K562 (cell line): Measurements from ENCODE around the gene ERAL1. TPM values are rescaled to one million over a fixed set of nuclear protein-coding genes. Genes with fewer than 3 reads are reported as not detected.
A peak's percentile ranks its signal among the peaks of the same experiment; 100 is the strongest.

ENCODE experiments used
- BACH1 ChIP-seq: fragments of 200-800 bp; sonication (Bioruptor generic); IDR thresholded peaks from 2 replicates; pipeline ENCODE4 v1.6.1; 2016; ENCODE audit warnings: missing genetic modification characterization, missing compliant biosample characterization
- HDAC2 ChIP-seq: fragments of 450-650 bp; IDR thresholded peaks from 2 replicates; pipeline ENCODE4 v1.6.1; 2016; ENCODE audit warnings: mild to moderate bottlenecking
- NONO ChIP-seq, 2 experiments: fragments of 200-400 bp in 1 of 2; fragments of 450-650 bp in 1 of 2; formaldehyde crosslinking in 1 of 2; IDR thresholded peaks; 2 replicates each; pipeline ENCODE4 v1.6.1; 2017; ENCODE audit warnings: low read depth in 2 of 2, mild to moderate bottlenecking in 2 of 2, moderate library complexity in 2 of 2, low read length in 1 of 2
- POLR2B ChIP-seq: fragments of 450-650 bp; IDR thresholded peaks from 2 replicates; pipeline ENCODE4 v1.6.1; 2018; ENCODE audit warnings: low read depth; ENCODE audit not compliant: partially characterized antibody
- SIN3B ChIP-seq: fragments of 450-650 bp; IDR thresholded peaks from 2 replicates; pipeline ENCODE4 v1.6.1; 2017; ENCODE audit warnings: low read depth, mild to moderate bottlenecking, moderate library complexity
- TSC22D4 ChIP-seq: fragments of 450-650 bp; IDR thresholded peaks from 2 replicates; pipeline ENCODE4 v1.6.1; 2016; ENCODE audit warnings: missing genetic modification characterization, missing biosample characterization, control low read depth
- ZBTB7A ChIP-seq: IDR thresholded peaks from 2 replicates; pipeline ENCODE4 v1.6.1; 2011; ENCODE audit warnings: low read depth, mild to moderate bottlenecking, low read length, moderate library complexity, borderline replicate concordance; ENCODE audit not compliant: control insufficient read depth
- ZC3H8 ChIP-seq: fragments of 450-650 bp; IDR thresholded peaks from 2 replicates; pipeline ENCODE4 v1.6.1; 2017
- ZNF707 ChIP-seq: fragments of 250-450 bp; sonication (Bioruptor Pico); conservative IDR thresholded peaks from 2 replicates; pipeline ENCODE4 v1.8.0; 2022; ENCODE audit warnings: inconsistent platforms, mild to moderate bottlenecking, moderate library complexity
- ZNF79 ChIP-seq: fragments of 250-450 bp; sonication (Bioruptor Pico); IDR thresholded peaks from 2 replicates; pipeline ENCODE4 v1.4.0; 2020; ENCODE audit warnings: low read depth, mild to moderate bottlenecking, moderate library complexity
- polyA plus RNA-seq, 8 experiments: library from polyadenylated mRNA; depleted of rRNA in 4 of 8; stranded (reverse) in 5 of 8; unstranded in 3 of 8; fragments of >200 nt; fragmentation: Nextera tagmentation in 2 of 8; fragmentation: Illumina TruSeq in 1 of 8; extraction: Ambion mirVana in 2 of 8; extraction: Trizol in 1 of 8; gene quantifications; 2 replicates each; pipeline versions ENCODE4 v1.2.1 to v1.2.3, GENCODE V29; 2011 to 2014; ENCODE audit warnings: inconsistent platforms in 1 of 8, missing spikeins in 1 of 8
- total RNA-seq, 7 experiments: library from RNA; depleted of rRNA in 6 of 7; stranded (reverse); fragments of >200 nt in 6 of 7; fragmentation: Illumina TruSeq in 2 of 7; extraction: Trizol in 2 of 7; gene quantifications; 2 replicates each; pipeline versions ENCODE4 v1.2.1 to v1.2.3, GENCODE V29; 2011 to 2021; ENCODE audit warnings: low replicate concordance in 1 of 7
- TF ChIP-seq, protein P1 (sequence below): fragments of 250-450 bp; sonication (Bioruptor Pico); IDR thresholded peaks from 2 replicates; pipeline ENCODE4 v1.4.0; 2020; ENCODE audit warnings: borderline replicate concordance
- TF ChIP-seq, protein P2 (sequence below): fragments of 450-650 bp; IDR thresholded peaks from 2 replicates; pipeline ENCODE4 v1.6.1; 2016; ENCODE audit warnings: mild to moderate bottlenecking, moderate library complexity

Gene ERAL1
- total and polyA plus RNA-seq, 9 of the 15 experiments (the other 6 are each of a cell fraction or from before 2014, with no cell fraction given): 37.5 to 351 (median 106) TPM

DNA sequence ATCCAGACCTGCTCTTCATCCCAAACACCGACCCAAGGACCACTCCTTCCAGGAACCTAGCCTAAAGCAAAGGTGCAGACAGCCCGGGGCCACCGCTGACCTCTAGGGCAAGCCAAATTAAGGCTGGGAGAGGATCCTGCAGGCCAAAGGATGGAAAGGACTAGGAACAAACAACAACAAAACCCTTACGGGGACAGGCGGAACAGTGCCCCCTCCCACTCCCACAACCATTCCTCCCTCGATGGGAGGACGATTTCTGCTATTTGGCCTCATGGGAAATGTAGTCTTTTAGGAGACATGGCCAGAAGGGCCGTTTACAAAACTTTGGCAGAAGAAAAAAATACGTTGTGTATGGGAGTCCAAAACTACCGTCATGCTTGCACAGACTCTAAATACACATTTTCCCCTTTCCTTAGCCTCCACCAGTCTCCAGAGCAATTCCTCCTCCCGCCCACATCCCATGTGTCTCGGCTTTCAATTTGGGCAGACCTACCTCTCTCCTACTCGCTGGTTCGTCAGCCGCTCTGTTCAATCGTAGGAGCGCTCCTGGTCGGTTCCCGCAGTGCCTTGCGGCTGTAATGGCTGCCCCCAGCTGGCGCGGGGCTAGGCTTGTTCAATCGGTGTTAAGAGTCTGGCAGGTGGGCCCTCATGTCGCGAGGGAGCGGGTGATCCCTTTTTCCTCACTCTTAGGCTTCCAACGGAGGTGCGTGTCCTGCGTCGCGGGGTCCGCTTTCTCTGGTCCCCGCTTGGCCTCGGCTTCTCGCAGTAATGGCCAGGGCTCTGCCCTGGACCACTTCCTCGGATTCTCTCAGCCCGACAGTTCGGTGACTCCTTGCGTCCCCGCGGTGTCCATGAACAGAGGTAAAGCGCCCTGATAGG is at the start of gene ERAL1 (continued):
- TF ChIP-seq NONO (IDR thresholded peaks at IDR 0.05; ENCODE audit: low read depth in 2 of 2, low read length in 1 of 2) (no peak), ZNF79 (CRISPR knock-in tag) (no peak), ZC3H8 (no peak), BACH1 (tag) (peak; percentile 77; the same call in 1 of the 2 replicates), HDAC2 (peak; percentile 97), POLR2B (peak; percentile 88), SIN3B (peak; percentile 100), TSC22D4 (tag) (no peak), ZBTB7A (peak; percentile 44; the same call in 1 of the 2 replicates), ZNF707 (CRISPR knock-in tag) (no peak)
- TF ChIP-seq, protein P1, sequence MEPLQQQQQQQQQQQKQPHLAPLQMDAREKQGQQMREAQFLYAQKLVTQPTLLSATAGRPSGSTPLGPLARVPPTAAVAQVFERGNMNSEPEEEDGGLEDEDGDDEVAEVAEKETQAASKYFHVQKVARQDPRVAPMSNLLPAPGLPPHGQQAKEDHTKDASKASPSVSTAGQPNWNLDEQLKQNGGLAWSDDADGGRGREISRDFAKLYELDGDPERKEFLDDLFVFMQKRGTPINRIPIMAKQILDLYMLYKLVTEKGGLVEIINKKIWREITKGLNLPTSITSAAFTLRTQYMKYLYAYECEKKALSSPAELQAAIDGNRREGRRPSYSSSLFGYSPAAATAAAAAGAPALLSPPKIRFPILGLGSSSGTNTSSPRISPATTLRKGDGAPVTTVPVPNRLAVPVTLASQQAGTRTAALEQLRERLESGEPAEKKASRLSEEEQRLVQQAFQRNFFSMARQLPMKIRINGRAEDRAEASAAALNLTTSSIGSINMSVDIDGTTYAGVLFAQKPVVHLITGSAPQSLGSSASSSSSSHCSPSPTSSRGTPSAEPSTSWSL (CRISPR knock-in tag): no peak
- TF ChIP-seq, protein P2, sequence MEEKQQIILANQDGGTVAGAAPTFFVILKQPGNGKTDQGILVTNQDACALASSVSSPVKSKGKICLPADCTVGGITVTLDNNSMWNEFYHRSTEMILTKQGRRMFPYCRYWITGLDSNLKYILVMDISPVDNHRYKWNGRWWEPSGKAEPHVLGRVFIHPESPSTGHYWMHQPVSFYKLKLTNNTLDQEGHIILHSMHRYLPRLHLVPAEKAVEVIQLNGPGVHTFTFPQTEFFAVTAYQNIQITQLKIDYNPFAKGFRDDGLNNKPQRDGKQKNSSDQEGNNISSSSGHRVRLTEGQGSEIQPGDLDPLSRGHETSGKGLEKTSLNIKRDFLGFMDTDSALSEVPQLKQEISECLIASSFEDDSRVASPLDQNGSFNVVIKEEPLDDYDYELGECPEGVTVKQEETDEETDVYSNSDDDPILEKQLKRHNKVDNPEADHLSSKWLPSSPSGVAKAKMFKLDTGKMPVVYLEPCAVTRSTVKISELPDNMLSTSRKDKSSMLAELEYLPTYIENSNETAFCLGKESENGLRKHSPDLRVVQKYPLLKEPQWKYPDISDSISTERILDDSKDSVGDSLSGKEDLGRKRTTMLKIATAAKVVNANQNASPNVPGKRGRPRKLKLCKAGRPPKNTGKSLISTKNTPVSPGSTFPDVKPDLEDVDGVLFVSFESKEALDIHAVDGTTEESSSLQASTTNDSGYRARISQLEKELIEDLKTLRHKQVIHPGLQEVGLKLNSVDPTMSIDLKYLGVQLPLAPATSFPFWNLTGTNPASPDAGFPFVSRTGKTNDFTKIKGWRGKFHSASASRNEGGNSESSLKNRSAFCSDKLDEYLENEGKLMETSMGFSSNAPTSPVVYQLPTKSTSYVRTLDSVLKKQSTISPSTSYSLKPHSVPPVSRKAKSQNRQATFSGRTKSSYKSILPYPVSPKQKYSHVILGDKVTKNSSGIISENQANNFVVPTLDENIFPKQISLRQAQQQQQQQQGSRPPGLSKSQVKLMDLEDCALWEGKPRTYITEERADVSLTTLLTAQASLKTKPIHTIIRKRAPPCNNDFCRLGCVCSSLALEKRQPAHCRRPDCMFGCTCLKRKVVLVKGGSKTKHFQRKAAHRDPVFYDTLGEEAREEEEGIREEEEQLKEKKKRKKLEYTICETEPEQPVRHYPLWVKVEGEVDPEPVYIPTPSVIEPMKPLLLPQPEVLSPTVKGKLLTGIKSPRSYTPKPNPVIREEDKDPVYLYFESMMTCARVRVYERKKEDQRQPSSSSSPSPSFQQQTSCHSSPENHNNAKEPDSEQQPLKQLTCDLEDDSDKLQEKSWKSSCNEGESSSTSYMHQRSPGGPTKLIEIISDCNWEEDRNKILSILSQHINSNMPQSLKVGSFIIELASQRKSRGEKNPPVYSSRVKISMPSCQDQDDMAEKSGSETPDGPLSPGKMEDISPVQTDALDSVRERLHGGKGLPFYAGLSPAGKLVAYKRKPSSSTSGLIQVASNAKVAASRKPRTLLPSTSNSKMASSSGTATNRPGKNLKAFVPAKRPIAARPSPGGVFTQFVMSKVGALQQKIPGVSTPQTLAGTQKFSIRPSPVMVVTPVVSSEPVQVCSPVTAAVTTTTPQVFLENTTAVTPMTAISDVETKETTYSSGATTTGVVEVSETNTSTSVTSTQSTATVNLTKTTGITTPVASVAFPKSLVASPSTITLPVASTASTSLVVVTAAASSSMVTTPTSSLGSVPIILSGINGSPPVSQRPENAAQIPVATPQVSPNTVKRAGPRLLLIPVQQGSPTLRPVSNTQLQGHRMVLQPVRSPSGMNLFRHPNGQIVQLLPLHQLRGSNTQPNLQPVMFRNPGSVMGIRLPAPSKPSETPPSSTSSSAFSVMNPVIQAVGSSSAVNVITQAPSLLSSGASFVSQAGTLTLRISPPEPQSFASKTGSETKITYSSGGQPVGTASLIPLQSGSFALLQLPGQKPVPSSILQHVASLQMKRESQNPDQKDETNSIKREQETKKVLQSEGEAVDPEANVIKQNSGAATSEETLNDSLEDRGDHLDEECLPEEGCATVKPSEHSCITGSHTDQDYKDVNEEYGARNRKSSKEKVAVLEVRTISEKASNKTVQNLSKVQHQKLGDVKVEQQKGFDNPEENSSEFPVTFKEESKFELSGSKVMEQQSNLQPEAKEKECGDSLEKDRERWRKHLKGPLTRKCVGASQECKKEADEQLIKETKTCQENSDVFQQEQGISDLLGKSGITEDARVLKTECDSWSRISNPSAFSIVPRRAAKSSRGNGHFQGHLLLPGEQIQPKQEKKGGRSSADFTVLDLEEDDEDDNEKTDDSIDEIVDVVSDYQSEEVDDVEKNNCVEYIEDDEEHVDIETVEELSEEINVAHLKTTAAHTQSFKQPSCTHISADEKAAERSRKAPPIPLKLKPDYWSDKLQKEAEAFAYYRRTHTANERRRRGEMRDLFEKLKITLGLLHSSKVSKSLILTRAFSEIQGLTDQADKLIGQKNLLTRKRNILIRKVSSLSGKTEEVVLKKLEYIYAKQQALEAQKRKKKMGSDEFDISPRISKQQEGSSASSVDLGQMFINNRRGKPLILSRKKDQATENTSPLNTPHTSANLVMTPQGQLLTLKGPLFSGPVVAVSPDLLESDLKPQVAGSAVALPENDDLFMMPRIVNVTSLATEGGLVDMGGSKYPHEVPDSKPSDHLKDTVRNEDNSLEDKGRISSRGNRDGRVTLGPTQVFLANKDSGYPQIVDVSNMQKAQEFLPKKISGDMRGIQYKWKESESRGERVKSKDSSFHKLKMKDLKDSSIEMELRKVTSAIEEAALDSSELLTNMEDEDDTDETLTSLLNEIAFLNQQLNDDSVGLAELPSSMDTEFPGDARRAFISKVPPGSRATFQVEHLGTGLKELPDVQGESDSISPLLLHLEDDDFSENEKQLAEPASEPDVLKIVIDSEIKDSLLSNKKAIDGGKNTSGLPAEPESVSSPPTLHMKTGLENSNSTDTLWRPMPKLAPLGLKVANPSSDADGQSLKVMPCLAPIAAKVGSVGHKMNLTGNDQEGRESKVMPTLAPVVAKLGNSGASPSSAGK: peak; percentile 68
